DOHH2 (cell line): ENCODE results near the gene SMAD3.

ENCODE experiments used
- H3F3A ChIP-seq: fragments of 200-600 bp; sonication (generic), shearing (Covaris generic); 2 replicates; pipeline ENCODE4 v1.6.0; 2016; ENCODE audit warnings: antibody characterized with exemption, mild to moderate bottlenecking; ENCODE audit not compliant: control insufficient read depth, insufficient read depth
- H3K27ac ChIP-seq: fragments of 200-600 bp; sonication (generic); 2 replicates; pipeline ENCODE4 v1.5.1; 2014; ENCODE audit warnings: low read depth, mild to moderate bottlenecking, low read length, moderate library complexity
- H3K27me3 ChIP-seq: fragments of 200-600 bp; sonication (generic); 2 replicates; pipeline ENCODE4 v1.6.1; 2014; ENCODE audit warnings: mild to moderate bottlenecking, low read length, mixed read lengths; ENCODE audit not compliant: control insufficient read depth
- H3K36me3 ChIP-seq: fragments of 200-600 bp; sonication (generic); 2 replicates; pipeline ENCODE4 v1.6.1; 2014; ENCODE audit warnings: mild to moderate bottlenecking, low read length, moderate library complexity, mixed read lengths; ENCODE audit not compliant: control insufficient read depth
- H3K4me1 ChIP-seq: fragments of 200-600 bp; sonication (generic); 2 replicates; pipeline ENCODE4 v1.6.1; 2014; ENCODE audit warnings: mild to moderate bottlenecking, low read length, mixed read lengths; ENCODE audit not compliant: control insufficient read depth
- H3K4me2 ChIP-seq: fragments of 200-600 bp; sonication (generic); 2 replicates; pipeline ENCODE4 v1.6.0; 2014; ENCODE audit warnings: mild to moderate bottlenecking, low read length, moderate library complexity
- H3K4me3 ChIP-seq: fragments of 200-600 bp; sonication (generic); 2 replicates; pipeline ENCODE4 v1.5.1; 2014; ENCODE audit warnings: mild to moderate bottlenecking, low read length, mixed read lengths
- H3K79me2 ChIP-seq: fragments of 200-600 bp; sonication (generic); 2 replicates; pipeline ENCODE4 v1.6.1; 2014; ENCODE audit warnings: mild to moderate bottlenecking, low read length, mixed read lengths; ENCODE audit not compliant: control insufficient read depth
- H3K9me2 ChIP-seq: fragments of 200-600 bp; sonication (generic); replicated peaks from 2 replicates; pipeline ENCODE4 v1.6.1; 2014; ENCODE audit warnings: mild to moderate bottlenecking, low read length, mixed read lengths; ENCODE audit not compliant: control insufficient read depth
- H3K9me3 ChIP-seq: fragments of 200-600 bp; sonication (generic); 2 replicates; pipeline ENCODE4 v1.6.1; 2014; ENCODE audit warnings: antibody characterized with exemption, low read length, mixed read lengths; ENCODE audit not compliant: control insufficient read depth, insufficient read depth
- H4K20me1 ChIP-seq: fragments of 200-600 bp; sonication (generic); 2 replicates; pipeline ENCODE4 v1.6.0; 2014; ENCODE audit warnings: low read depth, mild to moderate bottlenecking, antibody characterized with exemption, low read length, moderate library complexity; ENCODE audit not compliant: control insufficient read depth, insufficient read depth
- CTCF ChIP-seq: fragments of 200-600 bp; sonication (generic); IDR thresholded peaks from one replicate; pipeline ENCODE4 v1.5.1; 2014; ENCODE audit warnings: antibody characterized with exemption, mild to moderate bottlenecking, low read depth, low read length; ENCODE audit not compliant: poor library complexity, severe bottlenecking
- EZH2phosphoT487 ChIP-seq: fragments of 200-600 bp; sonication (generic); IDR thresholded peaks from 2 replicates; pipeline ENCODE4 v1.6.1; 2017; ENCODE audit warnings: borderline replicate concordance, mild to moderate bottlenecking, antibody characterized with exemption, low read length, moderate library complexity, mixed read lengths

SMAD3 gene

DNA sequence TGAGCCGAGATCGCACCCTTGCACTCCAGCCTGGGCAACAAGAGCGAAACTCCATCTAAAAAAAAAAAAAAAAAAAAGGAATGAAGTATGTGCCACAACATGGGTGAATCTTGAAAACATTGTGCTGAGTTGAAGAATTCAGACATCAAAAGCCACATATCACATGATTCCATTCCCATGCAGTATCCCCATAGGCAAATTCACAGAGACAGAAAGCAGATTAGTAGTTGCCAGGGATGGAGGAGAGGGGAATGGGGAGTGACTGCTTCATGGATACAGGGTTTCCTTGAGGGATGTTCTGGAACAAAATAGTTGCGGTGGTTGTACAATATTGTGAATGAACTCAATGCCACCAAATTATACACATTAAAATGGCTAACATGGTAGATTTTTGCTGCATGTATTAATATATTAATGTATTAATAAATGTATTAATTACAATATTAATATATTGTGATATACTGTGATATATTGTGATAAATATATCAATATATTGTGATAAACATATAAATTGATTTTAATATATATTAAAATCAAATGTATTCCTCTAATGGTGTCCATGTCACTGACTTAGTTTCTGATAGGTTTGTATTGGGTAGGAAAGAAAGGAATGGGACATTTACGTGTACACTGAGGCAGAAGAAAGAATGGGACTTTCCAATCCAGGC, 34.9 kb downstream of the SMAD3 start:
- Histone ChIP-seq H3K79me2 (peaks cover 57% of the 10 kb centered on the region), H3K9me3 (no peaks in the 10 kb centered on the region), H4K20me1 (no peaks in the 10 kb centered on the region), H3K4me1 (peaks cover 97% of the 10 kb centered on the region), H3F3A (0 out of 2 replicates have a peak, but pooled peaks cover 2% of the 10 kb centered on the region), H3K4me3 (peak overlapping the region; percentile 67), H3K9me2 (no peaks in the 10 kb centered on the region), H3K36me3 (0 out of 2 replicates have a peak, but pooled peaks cover 2% of the 10 kb centered on the region), H3K27me3 (no peaks in the 10 kb centered on the region), H3K27ac (peak overlapping the region; percentile 73), H3K4me2 (peak overlapping the region; percentile 90)
- TF ChIP-seq CTCF (no peak), EZH2phosphoT487 (no peak)

- H3K9me2 ChIP-seq: no peaks in the 10 kb centered on the region
- peaks cover 57% of the 10 kb centered on the region for H3K79me2 ChIP-seq
- H3K36me3 ChIP-seq: 0 out of 2 replicates have a peak, but pooled peaks cover 2% of the 10 kb centered on the region
- H4K20me1 ChIP-seq: no peaks in the 10 kb centered on the region
- peaks cover 98% of the 10 kb centered on the region for H3K4me1 ChIP-seq
- peak overlapping the region; percentile 67 for H3K4me3 ChIP-seq
- peak overlapping the region; percentile 73 for H3K27ac ChIP-seq
- no peaks in the 10 kb centered on the region for H3K9me3 ChIP-seq
- 0 out of 2 replicates have a peak, but pooled peaks cover 2% of the 10 kb centered on the region for H3F3A ChIP-seq
- TF ChIP-seq CTCF (no peak), EZH2phosphoT487 (no peak)
- peak overlapping the region; percentile 90 for H3K4me2 ChIP-seq
- H3K27me3 ChIP-seq: no peaks in the 10 kb centered on the region
These were observed 35.6 kb downstream of the SMAD3 start for GRCh38 chr15:67100801-67101581.

DNA sequence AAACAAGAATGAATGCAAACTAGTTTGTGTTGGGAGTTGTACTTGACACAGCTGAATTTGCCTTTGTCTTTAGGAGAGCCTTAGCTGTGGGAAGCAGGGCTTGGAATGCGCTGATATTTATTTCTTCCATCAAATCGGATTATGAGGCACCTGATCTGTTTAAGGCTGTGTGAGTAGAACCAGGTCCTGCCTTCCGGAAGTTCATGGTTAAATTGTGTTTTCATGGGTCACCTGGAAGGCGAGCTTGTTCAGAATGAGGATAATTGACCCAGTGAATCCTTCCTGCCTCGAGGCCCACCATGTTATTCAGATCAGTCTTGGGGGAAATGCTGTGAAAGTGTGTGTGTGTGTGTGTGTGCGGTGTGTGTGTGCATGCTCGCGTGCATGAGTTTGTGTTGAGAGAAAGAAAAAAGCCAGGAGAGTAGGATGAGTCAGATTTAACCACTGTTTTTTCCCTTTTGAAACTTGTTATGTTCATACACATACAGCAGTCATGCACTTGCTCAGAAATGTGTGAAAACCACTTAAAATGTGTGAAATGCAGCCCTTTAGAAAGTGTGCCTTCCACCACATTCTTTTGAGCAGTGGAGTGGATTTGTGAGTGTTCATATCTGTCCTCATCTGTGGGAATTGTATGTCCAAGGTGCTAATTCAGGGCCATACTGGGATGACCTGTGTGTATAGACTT, 36.7 kb downstream of the SMAD3 start:
- peak overlapping the region; percentile 73 for H3K27ac ChIP-seq

More for the DNA sequence above, 36.7 kb downstream of the SMAD3 start:
- TF ChIP-seq EZH2phosphoT487 (no peak), CTCF (no peak)
- no peaks in the 10 kb centered on the region for H3K27me3 ChIP-seq
- peak overlapping the region; percentile 67 for H3K4me3 ChIP-seq
- no peaks in the 10 kb centered on the region for H3K9me3 ChIP-seq
- peak overlapping the region; percentile 90 for H3K4me2 ChIP-seq
- 0 out of 2 replicates have a peak, but pooled peaks cover 2% of the 10 kb centered on the region for H3F3A ChIP-seq
- H3K79me2 ChIP-seq: peaks cover 55% of the 10 kb centered on the region
- H3K36me3 ChIP-seq: 0 out of 2 replicates have a peak, but pooled peaks cover 2% of the 10 kb centered on the region
- H3K4me1 ChIP-seq: peaks cover 95% of the 10 kb centered on the region
- H4K20me1 ChIP-seq: no peaks in the 10 kb centered on the region
- no peaks in the 10 kb centered on the region for H3K9me2 ChIP-seq
